ENCODE data around the gene RCN1.

DNA sequence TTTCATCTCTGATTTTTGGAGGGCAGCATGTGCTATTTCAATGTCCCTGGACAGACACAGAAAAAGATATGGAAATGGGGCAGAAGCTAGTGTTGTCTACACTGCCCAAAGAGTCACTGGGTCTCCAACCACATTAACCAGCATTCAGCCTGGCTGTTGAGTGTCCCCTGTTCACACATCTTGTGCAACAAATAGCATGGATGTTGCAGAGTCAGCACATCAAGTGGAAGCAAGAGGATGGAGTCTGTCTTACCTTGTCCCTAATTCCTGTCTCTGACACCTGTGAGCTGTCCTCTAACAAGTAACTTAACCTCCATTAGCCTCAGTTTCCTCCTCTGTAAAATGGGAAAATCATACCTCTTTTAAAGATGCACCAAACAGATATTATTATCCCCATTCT, 60.2 kb downstream of the RCN1 start:
- TF ChIP-seq CTCF (IDR thresholded peaks at IDR 0.05 in 2 of 3, conservative IDR thresholded peaks at IDR 0.05 in 1 of 3; ENCODE audit: insufficient read depth in 2 of 3, low read depth in 1 of 3, low read length in 3 of 3) (no peak), NFYB (IDR thresholded peaks at IDR 0.05; ENCODE audit: extremely low read depth, insufficient read length) (no peak)
